DND-41 (cell line): ENCODE results near the gene NFKB2.

Experiments used
- ATAC-seq: fragments of 200-7000 bp; cut with Tn5 transposase; 3 replicates; pipeline ENCODE4 v1.9.1; 2021; ENCODE audit warnings: low read depth; ENCODE audit not compliant: insufficient read depth
- DNase-seq: peaks from one replicate; pipeline ENCODE4 v3.0.0-alpha.2; 2020
- H2AFZ ChIP-seq: 2 replicates; pipeline ENCODE4 v1.6.0; 2012; ENCODE audit warnings: low read depth, low read length
- H3K27ac ChIP-seq: 2 replicates; pipeline ENCODE4 v1.5.1; 2012; ENCODE audit warnings: low read length, inconsistent platforms
- H3K27me3 ChIP-seq: fragments of 200-600 bp; sonication (generic); 2 replicates; pipeline ENCODE4 v1.6.0; 2012; ENCODE audit warnings: low read length, mild to moderate bottlenecking, inconsistent platforms; ENCODE audit not compliant: insufficient read depth, poor library complexity
- H3K36me3 ChIP-seq: 2 replicates; pipeline ENCODE4 v1.5.1; 2012; ENCODE audit warnings: low read length, inconsistent platforms; ENCODE audit not compliant: insufficient read depth
- H3K4me1 ChIP-seq: 2 replicates; pipeline ENCODE4 v1.5.1; 2012; ENCODE audit warnings: mild to moderate bottlenecking, low read length; ENCODE audit not compliant: insufficient read depth
- H3K4me2 ChIP-seq: 2 replicates; pipeline ENCODE4 v1.6.0; 2012; ENCODE audit warnings: mild to moderate bottlenecking, moderate library complexity, low read length, inconsistent platforms; ENCODE audit not compliant: insufficient read depth
- H3K4me3 ChIP-seq, 2 experiments: fragments of 200-600 bp in 1 of 2; shearing (Covaris generic) in 1 of 2; 2 replicates each; pipeline ENCODE4 v1.5.1; 2012 to 2016; ENCODE audit warnings: inconsistent platforms in 2 of 2, low read length in 2 of 2, mild to moderate bottlenecking in 2 of 2, low read depth in 1 of 2, moderate library complexity in 1 of 2
- H3K79me2 ChIP-seq: 2 replicates; pipeline ENCODE4 v1.6.0; 2012; ENCODE audit warnings: low read length, inconsistent platforms; ENCODE audit not compliant: insufficient read depth
- H3K9ac ChIP-seq: 2 replicates; pipeline ENCODE4 v1.6.0; 2012; ENCODE audit warnings: low read depth, mild to moderate bottlenecking, inconsistent platforms, low read length, moderate library complexity
- H3K9me3 ChIP-seq: 2 replicates; pipeline ENCODE4 v1.5.1; 2012; ENCODE audit warnings: low read length, moderate library complexity, mild to moderate bottlenecking, inconsistent platforms; ENCODE audit not compliant: insufficient read depth, severe bottlenecking
- H4K20me1 ChIP-seq: 2 replicates; pipeline ENCODE4 v1.6.0; 2012; ENCODE audit warnings: low read length; ENCODE audit not compliant: insufficient read depth
- CTCF ChIP-seq: IDR thresholded peaks from 2 replicates; pipeline ENCODE4 v1.5.1; 2012; ENCODE audit warnings: borderline replicate concordance, low read length, moderate library complexity, mild to moderate bottlenecking; ENCODE audit not compliant: poor library complexity, severe bottlenecking; ENCODE audit errors: extremely low read depth
- EZH2 ChIP-seq: IDR thresholded peaks from 3 replicates; pipeline ENCODE4 v1.6.1; 2012; ENCODE audit warnings: borderline replicate concordance, low read depth, mild to moderate bottlenecking, moderate library complexity, low read length, inconsistent platforms; ENCODE audit not compliant: severe bottlenecking

The NFKB2 gene

GRCh38 chr10:102394801-102395399, 605 bp upstream of the NFKB2 start:
- peak overlapping the region; percentile 86 for H2AFZ ChIP-seq
- ATAC-seq (peak; percentile 8), DNase-seq (peak; percentile 53)

DNA sequence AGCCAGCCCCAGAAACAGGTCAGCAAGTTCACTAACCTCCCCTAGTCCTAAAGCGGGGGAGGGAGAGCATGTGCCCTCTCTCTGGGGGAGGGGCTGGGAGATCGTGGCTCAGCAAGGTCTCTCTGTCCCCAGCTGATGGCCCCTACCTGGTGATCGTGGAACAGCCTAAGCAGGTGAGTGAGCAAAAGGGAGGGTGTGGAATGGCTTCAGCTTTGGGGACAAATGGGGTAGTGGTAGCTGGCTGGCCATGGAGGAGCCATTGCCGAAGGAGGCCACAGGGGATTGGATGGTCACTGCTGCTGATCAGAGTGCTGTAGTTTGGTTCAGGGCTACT, 779 bp downstream of the NFKB2 start:
- no peak for DNase-seq
- H4K20me1 ChIP-seq: 0 out of 2 replicates have a peak, but pooled peaks cover 8% of the 10 kb centered on the region
- TF ChIP-seq CTCF (no peak), EZH2 (no peak)
- ATAC-seq: no peak
- no peak overlapping the region for H2AFZ ChIP-seq
- peak overlapping the region in 1 of 2 experiments; percentile 64; a peak in 2 of 4 replicates for H3K4me3 ChIP-seq
- H3K9me3 ChIP-seq: no peaks in the 10 kb centered on the region
- H3K9ac ChIP-seq: peak overlapping the region; percentile 48; the same call in 1 of the 2 replicates
- no peaks in the 10 kb centered on the region for H3K36me3 ChIP-seq
- H3K4me1 ChIP-seq: peaks cover 60% of the 10 kb centered on the region
- peak overlapping the region; percentile 56; the same call in 1 of the 2 replicates for H3K27ac ChIP-seq
- H3K4me2 ChIP-seq: peak overlapping the region; percentile 89
- H3K79me2 ChIP-seq: 0 out of 2 replicates have a peak, but pooled peaks cover 2% of the 10 kb centered on the region
- H3K27me3 ChIP-seq: no peaks in the 10 kb centered on the region

More at GRCh38 chr10:102394801-102395399, 605 bp upstream of the NFKB2 start:
- H3K36me3 ChIP-seq: no peaks in the 10 kb centered on the region
- H3K27ac ChIP-seq: peak overlapping the region; percentile 8; the same call in 1 of the 2 replicates
- H3K9me3 ChIP-seq: no peaks in the 10 kb centered on the region
- H3K4me1 ChIP-seq: peaks cover 55% of the 10 kb centered on the region
- 0 out of 2 replicates have a peak, but pooled peaks cover 8% of the 10 kb centered on the region for H4K20me1 ChIP-seq
- H3K4me3 ChIP-seq: peak overlapping the region; percentile 49 to 64; a peak in 3 of 4 replicates
- H3K9ac ChIP-seq: peak overlapping the region; percentile 48
- H3K79me2 ChIP-seq: 0 out of 2 replicates have a peak, but pooled peaks cover 2% of the 10 kb centered on the region
- peak overlapping the region; percentile 89 for H3K4me2 ChIP-seq
- H3K27me3 ChIP-seq: no peaks in the 10 kb centered on the region
- TF ChIP-seq EZH2 (no peak), CTCF (peak; percentile 0)

DNA sequence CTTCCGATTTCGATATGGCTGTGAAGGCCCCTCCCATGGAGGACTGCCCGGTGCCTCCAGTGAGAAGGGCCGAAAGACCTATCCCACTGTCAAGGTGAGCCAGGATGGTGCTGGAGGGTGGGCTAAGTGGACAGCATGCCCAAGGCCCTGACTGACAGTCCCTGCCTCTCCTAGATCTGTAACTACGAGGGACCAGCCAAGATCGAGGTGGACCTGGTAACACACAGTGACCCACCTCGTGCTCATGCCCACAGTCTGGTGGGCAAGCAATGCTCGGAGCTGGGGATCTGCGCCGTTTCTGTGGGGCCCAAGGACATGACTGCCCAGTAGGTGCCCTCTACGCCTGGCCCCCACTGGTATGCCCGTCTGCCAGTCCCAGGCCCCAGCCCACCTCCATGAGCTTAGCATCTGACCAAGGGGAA, 1.2 kb downstream of the NFKB2 start:
- 0 out of 2 replicates have a peak, but pooled peaks cover 2% of the 10 kb centered on the region for H3K79me2 ChIP-seq
- H3K36me3 ChIP-seq: no peaks in the 10 kb centered on the region
- no peak overlapping the region for H2AFZ ChIP-seq
- TF ChIP-seq CTCF: no peak
- TF ChIP-seq EZH2: no peak
- peak overlapping the region; percentile 89 for H3K4me2 ChIP-seq
- peaks cover 60% of the 10 kb centered on the region for H3K4me1 ChIP-seq
- H3K27ac ChIP-seq: no peak overlapping the region
- peak overlapping the region; percentile 48; the same call in 1 of the 2 replicates for H3K9ac ChIP-seq
- H3K9me3 ChIP-seq: no peaks in the 10 kb centered on the region
- DNase-seq (no peak), ATAC-seq (no peak)
- H4K20me1 ChIP-seq: 0 out of 2 replicates have a peak, but pooled peaks cover 8% of the 10 kb centered on the region
- peak overlapping the region in 1 of 2 experiments; percentile 64; a peak in 1 of 4 replicates for H3K4me3 ChIP-seq
- H3K27me3 ChIP-seq: no peaks in the 10 kb centered on the region
